Activated CD4-positive, alpha-beta memory T cell treated with anti-CD3 and anti-CD28 coated beads, Interleukin-2, amount 10 ng/mL, durations not matched to agents 7 days and 5 days (primary cell): Measurements from ENCODE around the gene COL6A1. TPM values are rescaled to one million over a fixed set of nuclear protein-coding genes. Genes with fewer than 3 reads are reported as not detected.

Experiments used
- CTCF ChIA-PET: fragments of 350-600 bp; sonication (Branson Sonifier 250); formaldehyde crosslinking; loops from one replicate; lab custom pipeline; 2021; ENCODE audit warnings: antibody characterized with exemption, inconsistent platforms; lab: Charles Lee
- POLR2A ChIA-PET: fragments of 350-600 bp; sonication (Branson Sonifier 250); formaldehyde crosslinking; loops from one replicate; lab custom pipeline; 2021; ENCODE audit warnings: antibody characterized with exemption; lab: Charles Lee
- DNase-seq: peaks from one replicate; pipeline ENCODE4 v3.0.0-alpha.2; 2020
- H3K27ac Mint-ChIP-seq: one replicate; pipeline ENCODE4 v1.8.0; 2021; ENCODE audit warnings: mild to moderate bottlenecking, mixed read lengths
- H3K27me3 Mint-ChIP-seq: one replicate; pipeline ENCODE4 v1.8.0; 2021; ENCODE audit warnings: mixed read lengths
- H3K36me3 Mint-ChIP-seq: one replicate; pipeline ENCODE4 v1.8.0; 2021; ENCODE audit warnings: low read depth, mixed read lengths
- H3K4me1 Mint-ChIP-seq: one replicate; pipeline ENCODE4 v1.8.0; 2021; ENCODE audit warnings: mixed read lengths
- H3K4me3 Mint-ChIP-seq: one replicate; pipeline ENCODE4 v1.8.0; 2021; ENCODE audit warnings: mild to moderate bottlenecking, mixed read lengths
- H3K9me3 Mint-ChIP-seq: one replicate; pipeline ENCODE4 v1.8.0; 2021; ENCODE audit warnings: mixed read lengths
- total RNA-seq, 2 experiments: library from RNA; stranded (reverse); gene quantifications; one replicate each; pipeline ENCODE4 v1.2.3, GENCODE V29; 2021

Gene COL6A1
- total RNA-seq, 2 experiments from 2014 or later, result 0.08 to 0.33 TPM

DNA sequence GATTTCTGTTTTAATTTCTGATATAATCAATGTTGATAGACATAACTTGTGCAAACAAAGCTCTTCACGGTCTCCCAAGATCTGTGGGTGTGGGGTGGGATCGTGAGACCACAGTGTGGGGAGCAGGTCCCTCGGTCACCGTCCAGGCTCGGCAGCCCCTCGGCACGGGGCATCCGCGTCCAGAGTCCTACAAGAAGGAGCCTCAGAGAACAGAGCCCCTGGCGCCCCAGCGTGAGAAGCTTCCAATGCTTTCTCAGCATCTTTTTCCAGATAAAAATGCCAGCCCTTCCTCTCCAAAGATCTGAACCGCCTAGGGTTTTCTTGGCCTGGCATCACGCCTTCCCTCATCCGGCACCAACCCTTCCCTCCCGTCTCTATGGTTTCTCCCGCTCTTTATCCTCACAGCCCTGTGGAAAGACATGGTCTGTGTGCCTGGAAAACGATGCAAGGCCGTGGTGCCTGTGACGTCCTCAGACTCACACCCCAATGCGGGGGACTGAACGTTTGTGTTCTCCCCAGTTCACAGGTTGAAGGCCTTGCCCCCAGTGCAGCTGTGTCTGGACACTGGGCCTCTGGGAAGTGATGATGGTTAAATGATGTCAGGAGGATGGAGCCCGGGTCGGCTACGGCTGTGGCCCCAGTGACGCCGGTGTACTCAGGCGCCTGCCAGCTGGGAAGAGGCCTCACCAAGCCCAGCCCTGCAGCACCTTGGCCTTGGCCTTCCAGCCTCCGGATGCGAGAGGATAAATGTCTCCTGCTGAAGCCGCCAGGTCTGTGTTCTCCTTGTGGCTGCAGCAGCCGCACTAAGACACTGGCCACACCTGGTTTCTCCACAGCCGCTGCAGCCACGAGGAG, 70.5 kb downstream of the COL6A1 start:
- POLR2A ChIA-PET, result no interaction called here
- Mint-ChIP-seq H3K4me1 (no peaks in the 10 kb centered on the region), H3K27ac (no peak overlapping the region), H3K4me3 (no peak overlapping the region), H3K27me3 (no peaks in the 10 kb centered on the region), H3K9me3 (no peaks in the 10 kb centered on the region), H3K36me3 (no peaks in the 10 kb centered on the region)
- CTCF ChIA-PET, result no interaction called here
- DNase-seq, result no peak

GRCh38 chr21:46052703-46053651, 71.4 kb downstream of the COL6A1 start:
- DNase-seq, result no peak
- H3K4me1 Mint-ChIP-seq, result peaks cover 3% of the 10 kb centered on the region
- ChIA-PET CTCF (no interaction called here), POLR2A (no interaction called here)
- no peak overlapping the region for H3K27ac Mint-ChIP-seq
- no peaks in the 10 kb centered on the region for H3K9me3 Mint-ChIP-seq
- H3K27me3 Mint-ChIP-seq, result peaks cover 1% of the 10 kb centered on the region
- H3K4me3 Mint-ChIP-seq, result no peak overlapping the region
- no peaks in the 10 kb centered on the region for H3K36me3 Mint-ChIP-seq

GRCh38 chr21:46054031-46054430, 72.5 kb downstream of the COL6A1 start:
- Mint-ChIP-seq H3K4me1 (peaks cover 6% of the 10 kb centered on the region), H3K27me3 (peaks cover 6% of the 10 kb centered on the region), H3K36me3 (no peaks in the 10 kb centered on the region), H3K9me3 (peaks cover 9% of the 10 kb centered on the region), H3K4me3 (no peak overlapping the region), H3K27ac (no peak overlapping the region)
- POLR2A ChIA-PET, result no interaction called here
- CTCF ChIA-PET, result no interaction called here
- no peak for DNase-seq

GRCh38 chr21:46054451-46054881, 72.9 kb downstream of the COL6A1 start:
- Mint-ChIP-seq H3K9me3 (peaks cover 13% of the 10 kb centered on the region), H3K36me3 (no peaks in the 10 kb centered on the region), H3K27ac (no peak overlapping the region), H3K4me3 (no peak overlapping the region), H3K27me3 (peaks cover 6% of the 10 kb centered on the region), H3K4me1 (peaks cover 6% of the 10 kb centered on the region)
- DNase-seq, result no peak
- CTCF ChIA-PET, result no interaction called here
- POLR2A ChIA-PET, result no interaction called here

Other genes with a start within 250 kb of the COL6A1 start
- gene COL6A2, start 116.3 kb downstream of the COL6A1 start, total RNA-seq, result 1 to 10 TPM; 1.1 to 1.6 TPM
- under 1 TPM in 1 of 2 experiments, not detected in 1; 0.18 TPM for gene FTCD, start 173.8 kb downstream of the COL6A1 start, total RNA-seq
- gene SPATC1L, start 202.7 kb downstream of the COL6A1 start, total RNA-seq, result 1 to 10 TPM; 4.2 to 4.4 TPM
- 10 to 100 TPM; 54.7 to 56.1 TPM for gene LSS, start 247.0 kb downstream of the COL6A1 start, total RNA-seq